Stimulated activated CD8-positive, alpha-beta memory T cell treated with anti-CD3 and anti-CD28 coated beads, Interleukin-12 subunit alpha, Interleukin-12 subunit beta, amount 100 ng/mL, for 24 hours (primary cell): Measurements from ENCODE around the gene TJP1.
"Not testable (repeated sequence)": the region's sequence is repeated elsewhere in the genome, so short reads cannot be mapped to it uniquely, and the experiment has no call there.

Experiments
- DNase-seq: peaks from one replicate; pipeline ENCODE4 v3.0.0-alpha.2; 2020; ENCODE audit errors: extremely low read depth

TJP1 gene

DNA sequence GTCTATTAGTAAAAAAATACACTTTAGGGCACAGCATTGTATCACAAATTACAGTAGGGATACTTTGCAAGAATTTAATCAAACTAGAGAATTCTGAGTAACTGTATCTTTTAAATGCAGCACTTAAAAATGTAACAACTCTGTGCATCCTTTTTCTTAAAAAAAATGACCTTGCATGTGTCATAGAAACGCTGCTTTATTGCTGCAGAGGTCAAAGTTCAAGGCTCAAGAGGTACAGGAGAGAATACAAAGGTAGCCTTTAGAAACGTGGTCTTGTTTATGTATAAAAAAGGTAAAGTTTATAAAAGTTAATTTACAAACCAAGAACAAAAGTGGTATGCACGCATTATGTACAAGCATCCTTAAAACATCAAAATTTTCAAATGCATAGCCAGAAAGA lies 122.0 kb downstream of the TJP1 start:
- DNase-seq, result no peak

DNA sequence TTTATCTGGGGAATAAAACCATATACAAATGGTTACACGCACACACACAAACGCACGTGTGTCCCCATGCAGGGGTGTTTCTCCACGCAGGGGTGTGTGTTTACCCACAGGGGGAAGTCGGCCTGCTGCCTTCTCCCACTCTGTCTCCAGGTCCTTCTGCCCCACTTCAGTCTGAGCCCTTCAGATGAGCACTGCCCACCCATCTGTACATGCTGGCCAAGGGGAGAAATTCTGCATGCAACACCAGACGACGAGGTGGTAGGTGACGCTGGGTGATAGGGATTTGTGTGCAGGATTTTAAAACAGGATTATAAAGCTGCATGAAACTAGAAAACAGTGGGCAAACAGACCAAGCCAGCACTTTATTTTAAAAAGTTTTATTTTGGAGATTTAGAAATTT lies 122.5 kb downstream of the TJP1 start:
- DNase-seq, result no peak

DNA sequence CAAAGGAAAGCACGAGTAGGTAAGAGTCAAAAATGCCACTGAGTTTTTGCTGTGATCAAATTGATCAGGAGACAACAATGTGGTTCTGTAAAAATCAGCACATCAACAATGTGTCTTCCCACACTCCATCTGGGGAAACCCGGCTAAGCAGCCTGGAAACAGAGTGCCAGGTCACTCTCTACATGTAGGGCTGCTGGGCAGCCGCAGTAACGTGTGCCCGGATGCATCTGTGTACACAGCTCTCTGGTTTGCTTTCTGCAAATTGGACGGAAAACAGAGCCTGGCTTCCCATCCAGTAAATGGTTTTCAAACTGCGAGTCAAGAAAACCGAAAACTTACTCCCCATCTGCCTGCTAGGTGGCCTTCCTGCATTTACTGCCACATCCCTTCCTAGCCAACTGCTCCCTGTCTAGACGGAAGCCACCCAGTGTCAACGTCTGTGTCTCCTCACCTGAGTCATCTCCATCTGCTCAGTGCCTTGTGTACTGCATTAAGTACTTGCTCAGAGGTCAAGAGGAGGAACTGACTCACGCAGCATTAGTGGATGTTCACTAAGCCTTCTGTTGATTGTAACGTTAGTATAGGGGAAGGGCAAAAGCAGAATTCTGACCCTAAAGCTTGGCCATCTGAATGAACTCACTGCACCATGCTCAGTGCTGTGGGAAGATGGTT lies 124.1 kb downstream of the TJP1 start:
- DNase-seq, result no peak

DNA sequence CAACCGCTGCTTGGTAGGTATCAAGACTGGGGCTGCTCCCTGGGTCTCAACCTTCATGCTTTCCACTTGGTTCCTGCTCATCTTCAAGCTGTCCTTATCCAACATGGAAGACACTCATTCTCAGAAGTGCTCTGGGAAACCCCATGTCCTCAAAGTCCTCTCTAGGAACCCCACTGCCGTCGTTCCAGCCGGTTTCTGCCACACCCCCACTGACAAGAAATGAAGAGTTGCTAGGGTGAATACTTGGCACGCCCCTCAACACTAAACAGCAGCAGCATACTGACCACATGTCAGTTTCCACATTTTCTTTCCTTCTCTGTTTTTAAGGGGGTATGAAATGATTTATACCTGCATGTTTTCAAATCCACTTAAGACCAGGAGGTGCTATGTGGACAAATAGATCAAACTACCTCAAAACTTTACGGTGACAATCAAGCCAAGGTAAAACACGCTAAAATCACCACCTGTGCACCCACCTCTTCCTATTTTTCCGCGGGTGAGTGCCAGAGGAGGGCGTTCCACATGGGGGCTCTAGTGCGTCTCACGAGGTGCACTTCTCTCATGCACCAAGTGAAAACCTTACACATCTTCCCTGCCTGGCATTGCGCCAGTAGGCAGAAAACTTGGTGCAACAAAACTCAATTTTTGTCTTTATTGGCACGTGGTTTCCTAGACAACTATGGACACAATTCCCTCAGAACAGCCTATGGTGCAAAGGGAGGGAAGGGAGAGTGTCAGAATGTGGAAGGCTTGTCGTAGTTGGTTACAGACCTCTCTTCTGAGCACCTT lies 125.1 kb downstream of the TJP1 start:
- DNase-seq, result no peak

DNA sequence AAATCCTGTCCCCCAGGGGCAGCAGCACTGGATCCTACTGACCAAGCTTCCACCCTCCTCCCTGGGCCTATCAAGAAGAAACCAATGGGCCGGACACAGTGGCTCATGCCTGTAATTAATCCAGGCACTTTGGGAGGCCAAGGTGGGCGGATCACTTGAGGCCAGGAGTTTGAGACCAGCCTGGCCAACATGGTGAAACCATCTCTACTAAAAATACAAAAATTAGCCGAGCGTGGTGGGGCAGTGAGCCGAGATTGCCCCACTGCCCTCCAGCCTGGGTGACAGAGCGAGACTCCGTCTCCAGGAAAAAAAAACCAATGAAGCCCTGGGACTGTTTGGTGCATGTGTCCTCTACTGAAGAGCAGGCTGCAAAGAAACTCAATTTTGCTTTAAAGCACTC lies 125.8 kb downstream of the TJP1 start:
- DNase-seq, result not testable (repeated sequence)

DNA sequence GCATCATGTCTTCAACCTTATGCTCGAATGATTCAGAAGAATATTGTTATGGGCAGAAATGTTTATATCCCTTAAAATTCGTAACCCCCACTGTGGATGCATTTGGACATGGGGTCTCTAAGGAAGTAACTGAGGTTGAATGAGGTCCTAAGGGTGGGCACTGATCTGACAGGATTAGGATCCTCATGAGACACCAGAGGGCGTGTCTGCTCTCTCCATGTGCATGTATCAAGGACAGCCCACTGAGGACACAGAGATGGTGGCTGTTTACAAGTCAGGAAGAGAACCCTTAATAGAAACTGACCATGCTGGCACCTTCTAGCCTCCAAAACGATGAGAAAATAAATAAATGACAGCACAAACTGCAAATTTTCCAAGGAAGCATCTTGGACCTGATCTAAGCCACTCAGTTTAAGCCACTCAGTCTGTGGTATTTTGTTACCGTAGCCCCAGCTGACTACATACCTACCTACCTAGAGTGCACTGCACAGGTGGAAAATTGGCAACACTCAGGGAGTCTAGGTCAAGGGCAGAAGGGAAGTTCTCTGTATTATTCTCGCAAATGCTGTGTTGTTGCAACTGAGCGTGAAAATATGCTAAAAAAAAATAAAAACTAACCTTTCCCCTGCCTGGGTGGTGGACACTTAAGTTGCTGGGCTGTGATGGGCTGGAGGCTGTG lies 126.6 kb downstream of the TJP1 start:
- no peak for DNase-seq

DNA sequence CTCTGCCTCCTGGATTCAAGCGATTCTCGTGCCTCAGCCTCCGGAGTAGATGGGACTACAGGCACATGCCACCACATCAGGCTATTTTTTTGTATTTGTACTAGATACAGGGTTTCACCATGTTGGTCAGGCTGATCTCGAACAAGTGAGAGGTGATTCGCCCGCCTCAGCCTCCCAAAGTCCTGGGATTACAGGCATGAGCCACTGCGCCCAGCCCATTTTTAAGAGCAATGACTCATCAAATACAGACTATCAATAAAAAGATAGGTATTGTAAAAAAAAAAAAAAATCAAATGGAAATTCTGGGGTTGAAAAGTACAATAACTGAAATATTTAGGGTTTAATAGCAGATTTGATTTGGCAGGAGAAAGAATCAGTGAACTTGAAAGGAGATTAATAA lies 129.0 kb downstream of the TJP1 start:
- DNase-seq, result no peak

DNA sequence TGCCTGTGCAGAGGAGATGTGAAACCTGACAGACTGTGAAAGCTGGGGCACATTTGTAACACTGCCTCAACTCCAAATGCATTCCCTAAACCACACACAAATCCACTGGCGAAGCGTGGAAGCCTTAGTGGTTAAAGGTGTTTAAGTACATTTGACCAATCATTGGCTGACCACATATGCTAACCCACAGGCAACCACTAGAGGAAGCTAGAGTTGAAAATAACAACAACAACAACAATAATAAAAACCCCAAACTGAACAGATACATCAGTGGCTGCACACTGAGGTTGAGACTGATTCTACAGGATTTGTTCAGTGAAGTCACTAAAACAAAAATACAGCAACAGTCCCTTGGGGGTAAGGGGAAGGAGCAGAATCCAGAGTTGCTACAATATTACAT lies 129.7 kb downstream of the TJP1 start:
- DNase-seq, result no peak

DNA sequence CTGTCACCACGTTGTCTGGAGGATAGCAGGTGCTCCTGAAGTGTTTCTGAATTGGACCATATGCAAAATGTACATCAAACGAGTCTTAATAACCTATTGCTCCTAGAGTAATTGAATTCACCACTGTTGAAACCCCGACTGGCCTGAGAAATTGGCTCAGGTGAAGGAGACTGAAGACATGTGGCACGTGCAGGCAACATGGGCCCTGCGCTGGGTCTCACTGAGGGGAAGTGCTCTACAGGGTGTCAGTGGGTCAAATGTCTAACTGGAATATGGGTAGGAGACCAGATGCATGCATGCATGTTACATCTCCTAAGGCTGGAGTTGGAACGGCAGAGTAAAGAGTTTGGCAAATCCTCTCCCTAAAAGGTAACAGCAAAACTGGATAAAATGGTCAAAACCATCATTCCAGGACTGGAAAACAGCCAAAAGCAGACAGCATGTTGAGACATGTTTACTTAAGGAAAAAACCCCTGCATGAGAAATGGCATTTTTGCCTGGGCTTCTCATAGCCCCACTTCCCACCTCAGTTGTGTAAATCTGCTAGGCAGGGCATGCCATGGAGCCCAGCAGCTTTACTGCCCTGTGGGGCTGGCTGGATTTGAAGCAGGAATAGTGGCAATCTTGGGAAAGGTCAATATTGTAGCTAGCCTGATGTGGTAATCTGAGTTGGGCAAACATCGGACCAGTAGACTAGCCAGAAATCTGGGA lies 131.3 kb downstream of the TJP1 start:
- no peak for DNase-seq

DNA sequence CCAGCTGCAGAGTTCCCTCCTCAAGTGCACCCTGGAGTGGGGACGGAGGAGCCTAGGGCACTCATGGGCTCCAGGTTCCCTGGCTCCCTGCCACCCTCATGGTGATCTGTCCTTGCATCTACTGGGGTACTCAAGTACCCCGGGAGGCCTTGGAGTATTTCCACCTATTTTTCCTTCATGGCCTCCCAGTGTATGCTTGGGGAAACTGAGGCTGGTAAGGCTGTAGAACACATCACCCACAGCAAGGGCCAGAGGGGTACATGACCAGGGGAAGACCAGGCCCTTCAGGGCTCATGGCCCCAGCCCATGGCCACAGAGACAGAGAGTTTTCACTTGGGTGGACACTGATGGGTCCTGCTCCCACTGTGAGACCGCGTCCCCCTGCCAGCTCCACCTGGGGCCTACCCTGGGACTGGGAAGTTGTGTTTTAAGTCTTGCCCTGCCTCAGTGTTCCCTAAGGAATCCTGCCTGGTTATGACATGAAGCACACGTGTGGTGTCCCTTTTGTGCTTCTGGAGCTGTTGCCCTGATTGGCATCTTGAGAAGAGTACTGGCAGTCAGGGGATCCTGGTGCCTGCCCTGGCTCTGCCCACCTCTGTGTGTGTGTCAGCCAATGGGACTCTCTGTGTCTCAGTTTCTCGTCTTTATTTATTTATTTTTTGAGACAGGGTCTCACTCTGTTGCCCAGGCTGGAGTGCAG lies 132.8 kb downstream of the TJP1 start:
- DNase-seq, result no peak

DNA sequence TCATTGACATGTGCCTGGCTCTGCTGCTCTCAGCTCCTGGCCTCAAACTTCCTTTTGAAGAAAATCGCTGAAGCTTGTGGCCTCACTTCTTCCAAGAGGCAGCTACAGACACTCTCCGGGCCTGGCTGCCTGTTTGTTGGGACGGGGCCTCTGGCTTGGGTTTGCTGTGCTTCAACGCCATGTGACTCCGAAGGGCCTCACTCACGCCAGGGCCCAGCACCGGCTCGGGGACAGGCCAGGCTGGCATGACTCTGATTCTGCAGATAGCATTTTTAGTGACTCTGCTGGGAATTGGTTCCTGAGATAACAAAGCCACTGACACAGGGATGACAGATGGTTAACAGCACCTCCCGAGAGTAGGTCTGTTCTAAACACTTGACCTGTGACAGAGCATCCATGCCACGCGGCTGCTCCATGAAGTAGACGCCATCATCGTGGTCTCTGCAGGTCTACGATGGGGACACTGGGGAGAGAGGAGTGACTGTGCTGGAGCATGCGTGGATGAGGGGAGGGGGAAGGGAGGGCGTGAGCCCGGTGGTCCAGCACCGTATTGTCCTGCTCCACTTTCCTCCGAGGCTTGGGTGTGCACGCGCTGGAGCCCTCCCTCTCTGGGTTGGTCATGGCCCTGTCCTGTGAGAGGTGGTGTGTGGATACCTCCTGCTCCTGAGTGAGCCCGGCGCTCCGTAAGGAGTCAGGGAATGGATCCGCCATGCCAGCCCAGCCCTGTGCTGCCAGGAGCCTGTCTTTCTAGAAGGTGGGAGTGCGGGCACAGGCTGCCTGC lies 133.6 kb downstream of the TJP1 start:
- DNase-seq, result no peak

DNA sequence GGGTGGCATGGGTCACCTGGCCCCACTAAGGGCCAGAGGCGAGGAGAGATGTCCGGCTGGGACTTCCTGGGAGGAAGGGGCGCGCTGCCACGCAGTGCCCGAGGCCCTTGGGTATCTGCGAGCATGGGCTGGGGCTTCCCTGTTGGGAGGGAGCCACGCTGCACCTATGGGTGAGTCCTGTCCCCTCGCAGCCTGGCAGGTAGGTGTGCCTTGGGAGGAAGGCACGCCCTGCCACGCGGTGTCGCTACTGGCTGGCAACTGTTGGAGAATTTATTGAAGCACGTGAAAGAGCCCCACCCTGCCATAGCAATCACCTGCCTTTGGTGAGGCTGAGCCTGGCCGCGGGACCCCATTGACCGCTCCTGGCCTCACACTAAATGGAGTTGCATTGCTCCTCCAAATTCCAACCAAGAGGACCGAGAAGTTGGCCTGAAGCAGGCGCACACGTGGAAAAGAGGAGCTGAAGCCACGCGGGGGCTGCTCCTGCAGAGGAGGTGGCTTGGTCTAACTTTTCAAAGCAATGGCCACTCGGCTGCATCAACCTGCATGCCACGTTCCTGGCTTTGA lies 134.2 kb downstream of the TJP1 start:
- DNase-seq, result no peak

DNA sequence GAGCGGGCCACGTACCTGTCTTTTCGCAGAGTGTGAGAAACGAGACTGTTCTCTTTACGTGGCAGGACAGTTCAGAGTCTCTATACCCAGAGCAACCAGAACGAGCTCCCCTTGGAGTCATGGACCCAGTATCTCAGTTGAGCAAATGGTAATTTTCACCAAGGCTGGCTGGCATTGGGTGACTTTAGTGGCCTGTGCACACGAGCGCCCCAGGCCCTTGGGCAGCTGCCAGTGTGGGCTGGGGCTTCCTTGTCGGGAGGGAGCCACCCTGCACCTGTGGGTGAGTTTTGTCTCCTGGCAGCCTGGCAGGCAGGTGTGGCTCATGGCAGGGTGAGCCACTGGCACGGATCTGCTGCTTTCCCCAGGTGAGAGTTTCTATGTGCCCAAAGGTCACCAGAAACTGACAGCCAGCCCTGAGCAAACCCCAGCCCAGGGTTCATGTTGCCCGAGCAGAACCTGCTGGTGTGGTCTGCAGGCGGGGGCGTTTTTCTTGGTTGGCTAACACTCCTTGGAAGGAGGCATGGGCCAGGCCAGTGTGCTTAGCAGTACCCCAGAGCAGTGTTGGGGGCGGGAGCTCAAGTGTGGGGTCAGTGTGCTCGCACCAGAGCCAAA lies 135.0 kb downstream of the TJP1 start:
- DNase-seq, result no peak

DNA sequence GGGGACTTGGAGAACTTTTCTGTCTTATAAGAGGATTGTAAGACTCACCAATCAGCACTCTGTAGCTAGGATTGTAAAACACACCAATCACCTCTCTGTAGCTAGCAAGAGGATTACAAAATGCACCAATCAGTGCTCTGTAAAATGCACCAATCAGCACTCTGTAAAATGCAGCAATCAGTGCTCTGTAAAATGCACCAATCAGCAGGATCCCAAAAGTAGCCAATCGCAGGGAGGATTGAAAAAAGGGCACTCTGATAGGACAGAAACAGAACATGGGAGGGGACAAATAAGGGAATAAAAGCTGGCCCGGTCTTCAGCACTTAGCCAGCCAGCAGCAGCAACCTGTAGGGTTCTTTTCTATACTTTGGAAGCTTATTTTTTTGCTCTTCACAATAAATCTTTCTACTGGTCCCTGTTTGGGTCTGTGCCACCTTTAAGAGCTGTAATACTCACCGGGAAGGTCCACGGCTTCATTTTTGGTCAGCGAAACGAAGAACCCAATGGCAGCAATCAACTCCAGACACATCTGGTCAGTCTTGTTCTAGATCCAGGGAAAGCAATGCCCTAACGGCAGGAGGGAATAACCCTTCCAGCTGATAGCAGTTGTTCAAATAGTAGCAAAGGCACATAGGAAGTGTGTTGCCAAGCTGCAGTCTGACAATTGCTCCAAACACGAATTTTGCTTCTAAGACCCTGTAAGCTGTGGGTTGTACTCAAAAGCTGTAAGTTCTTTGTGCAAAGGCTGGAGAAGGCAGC lies 135.6 kb downstream of the TJP1 start:
- no peak for DNase-seq

DNA sequence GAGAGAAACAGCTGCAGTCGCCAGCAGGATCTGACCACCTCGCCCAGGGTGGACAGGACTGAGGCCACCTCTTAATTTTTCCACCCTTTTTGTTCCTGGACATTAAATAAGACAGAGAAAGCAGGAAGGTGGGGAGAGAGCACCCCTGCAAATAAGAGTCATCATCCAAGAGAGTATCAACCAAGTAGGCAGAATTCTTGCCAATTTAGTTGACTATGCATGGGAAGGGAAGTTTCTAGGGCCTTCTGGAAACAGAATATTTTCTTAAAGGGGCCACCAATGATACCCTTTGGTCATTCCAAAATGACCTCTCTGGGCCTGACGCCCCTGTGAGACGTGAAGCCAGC lies 136.2 kb downstream of the TJP1 start:
- DNase-seq, result no peak

DNA sequence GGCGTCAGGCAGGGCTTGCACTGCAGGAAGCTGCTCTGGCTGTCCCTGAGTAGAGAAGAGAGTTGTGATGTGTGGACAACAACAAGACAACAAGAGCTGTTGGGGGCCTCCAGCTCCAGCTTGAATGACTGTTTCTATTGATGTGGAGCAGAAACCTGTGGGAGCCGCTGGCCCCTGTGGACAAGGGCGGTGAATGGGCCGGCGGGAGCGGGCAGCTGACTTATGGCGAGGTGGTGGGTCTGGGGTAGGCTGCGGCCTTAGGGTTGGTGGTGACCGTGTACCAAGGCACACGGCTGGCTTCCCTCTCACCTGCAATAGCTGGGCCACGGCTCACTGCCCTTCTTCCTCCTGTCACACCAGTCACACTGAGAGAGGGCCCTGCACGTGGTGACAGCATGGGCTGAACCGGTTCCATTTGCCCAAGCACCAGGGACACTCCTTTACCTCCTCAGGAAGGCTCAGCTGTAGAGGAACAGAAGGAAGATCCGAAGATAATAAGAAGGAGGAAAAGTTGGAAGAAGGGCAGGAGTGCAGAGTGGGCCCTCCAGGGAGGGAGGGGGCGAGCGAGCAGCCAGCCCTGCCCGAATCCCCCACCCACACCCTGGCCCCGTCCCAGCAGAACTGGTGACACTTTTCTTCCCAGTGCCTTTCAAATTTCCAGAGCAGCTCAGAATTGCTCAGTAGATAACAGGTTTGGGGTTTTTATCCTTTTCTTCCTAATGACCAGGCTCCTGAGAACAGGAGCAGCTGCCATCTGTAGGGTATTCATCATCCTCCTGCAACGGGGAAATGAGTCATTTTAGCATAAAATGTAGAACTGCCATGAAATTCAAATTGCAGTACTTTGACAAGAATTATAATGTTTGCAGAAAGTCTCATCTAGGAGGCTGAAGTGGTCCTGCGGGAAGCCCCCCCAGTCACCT lies 136.9 kb downstream of the TJP1 start:
- DNase-seq, result no peak

DNA sequence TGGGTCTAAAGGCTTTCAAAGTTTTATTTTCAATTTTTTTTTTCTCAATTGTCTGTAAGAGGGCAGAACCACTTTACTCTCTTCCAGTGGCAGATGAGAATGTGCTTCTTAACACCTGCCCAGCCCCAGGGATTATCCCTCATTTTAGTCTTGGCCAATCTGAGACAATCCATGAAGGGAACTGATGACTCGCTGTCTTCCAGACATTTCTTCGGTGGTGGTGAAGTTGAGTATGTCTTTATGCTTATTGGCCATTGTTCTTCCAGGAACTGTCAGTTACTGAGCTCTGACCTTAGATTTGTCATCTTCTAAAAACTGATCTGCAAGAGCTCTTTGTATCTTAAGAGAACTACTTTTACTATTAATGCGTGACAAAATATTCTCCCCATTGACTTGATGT lies 139.5 kb downstream of the TJP1 start:
- no peak for DNase-seq

DNA sequence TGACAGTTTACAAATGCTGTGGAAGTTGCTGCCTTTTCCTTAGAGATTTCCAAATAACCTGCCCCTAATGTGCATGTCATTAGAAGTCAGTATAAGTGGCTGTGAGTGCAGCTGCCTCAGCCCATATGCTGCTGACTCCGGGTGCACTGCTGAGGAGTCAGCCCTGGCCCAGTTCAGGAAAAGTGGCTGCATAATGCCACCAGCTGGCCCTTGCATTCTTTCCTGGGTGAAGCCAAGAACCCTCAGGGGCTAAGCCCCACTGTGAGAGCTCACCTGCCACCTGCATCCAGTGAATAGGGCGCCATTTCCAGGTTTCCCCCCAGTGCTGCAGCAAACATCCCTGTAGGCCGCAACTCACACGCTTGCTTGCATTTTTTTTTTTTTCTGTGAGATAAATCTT lies 139.9 kb downstream of the TJP1 start:
- no peak for DNase-seq
